Measurements from ENCODE around the gene ZNF93. TPM values are rescaled to one million over a fixed set of nuclear protein-coding genes. Genes with fewer than 3 reads are reported as not detected.
A peak's percentile ranks its signal among the peaks of the same experiment; 100 is the strongest.
"Not testable (repeated sequence)": the region's sequence is repeated elsewhere in the genome, so short reads cannot be mapped to it uniquely, and the experiment has no call there.

ZNF93 gene
- 8.4 TPM for polyA plus RNA-seq (2012; ENCODE audit: low read depth, missing spikeins)

- peak; percentile 57 for DNase-seq (ENCODE audit: insufficient read length, low spot score)
- TF ChIP-seq POLR2A (IDR thresholded peaks at IDR 0.05; ENCODE audit: low read depth, low read length), result peak; percentile 85
- peak; percentile 82 for TF ChIP-seq POLR2AphosphoS5 (IDR thresholded peaks at IDR 0.05; ENCODE audit: low read depth, low read length)
- TF ChIP-seq PAX5 (IDR thresholded peaks at IDR 0.05; ENCODE audit: insufficient read depth, low read length, severe bottlenecking), result no peak
- FAIRE-seq, result peak; percentile 98
Measured at GRCh38 chr19:19900729-19901444, at the start of gene ZNF93. ZNF93 (plus strand) TSS chr19:19900946; CDS start chr19:19901089, 143 bp downstream.

DNA sequence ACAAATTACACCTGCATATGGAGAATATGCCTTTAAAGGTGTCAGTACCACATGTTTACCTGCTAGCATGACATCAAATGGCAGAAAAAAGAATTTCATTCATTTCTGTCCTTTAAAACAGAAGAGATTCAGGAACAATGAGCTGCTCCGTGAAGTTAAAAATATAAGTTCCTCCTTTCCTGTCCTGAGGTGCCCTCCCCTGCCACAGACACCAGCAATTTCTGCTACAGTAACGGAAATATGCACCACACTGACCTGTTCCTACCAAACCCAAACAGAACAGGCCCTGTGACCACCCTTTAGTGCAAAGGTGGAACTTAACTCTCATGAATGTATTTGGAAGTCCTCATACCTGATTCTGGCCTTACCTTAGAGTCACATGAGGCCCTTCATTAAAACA is 49.0 kb upstream of the ZNF93 start:
- not testable (repeated sequence) for DNase-seq (ENCODE audit: insufficient read length, low spot score); FAIRE-seq

DNA sequence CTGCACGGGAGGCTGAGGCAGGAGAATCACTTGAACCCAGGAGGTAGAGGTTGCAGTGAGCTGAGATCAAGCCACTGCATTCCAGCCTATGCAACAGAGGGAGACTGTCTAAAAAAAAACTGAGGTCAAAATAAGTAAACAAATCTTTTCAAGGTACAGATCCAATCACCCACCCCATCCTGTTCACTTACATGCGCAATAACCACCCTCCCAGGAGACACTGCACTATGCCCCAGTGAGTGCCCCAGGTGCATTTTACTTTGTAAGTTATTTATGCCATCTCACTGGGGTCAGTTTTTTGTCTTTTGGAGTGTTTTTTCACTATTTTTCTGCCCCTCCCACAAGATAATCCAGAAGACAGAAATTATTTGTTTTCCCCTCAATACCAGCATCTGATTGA is 42.0 kb upstream of the ZNF93 start:
- no peak for TF ChIP-seq POLR2A (IDR thresholded peaks at IDR 0.05; ENCODE audit: low read depth, low read length)
- TF ChIP-seq POLR2AphosphoS5 (IDR thresholded peaks at IDR 0.05; ENCODE audit: low read depth, low read length), result no peak
- TF ChIP-seq POU2F2 (IDR thresholded peaks at IDR 0.05; ENCODE audit: low read depth, low read length), result no peak
- TF ChIP-seq SPI1 (IDR thresholded peaks at IDR 0.05; ENCODE audit: low read depth, low read length), result no peak
- TF ChIP-seq TAF1 (IDR thresholded peaks at IDR 0.05; ENCODE audit: low read depth, low read length), result no peak
- no peak for TF ChIP-seq PAX5 (IDR thresholded peaks at IDR 0.05; ENCODE audit: insufficient read depth, low read length, severe bottlenecking)
- no peak for DNase-seq (ENCODE audit: insufficient read length, low spot score)
- FAIRE-seq, result no peak

- TF ChIP-seq POU2F2 (IDR thresholded peaks at IDR 0.05; ENCODE audit: low read depth, low read length) (no peak), SPI1 (IDR thresholded peaks at IDR 0.05; ENCODE audit: low read depth, low read length) (no peak), POLR2AphosphoS5 (IDR thresholded peaks at IDR 0.05; ENCODE audit: low read depth, low read length) (no peak), POLR2A (IDR thresholded peaks at IDR 0.05; ENCODE audit: low read depth, low read length) (no peak), TAF1 (IDR thresholded peaks at IDR 0.05; ENCODE audit: low read depth, low read length) (no peak), PAX5 (IDR thresholded peaks at IDR 0.05; ENCODE audit: insufficient read depth, low read length, severe bottlenecking) (no peak)
- FAIRE-seq, result no peak
- DNase-seq (ENCODE audit: insufficient read length, low spot score), result no peak
Measured at GRCh38 chr19:19860756-19861390, 39.9 kb upstream of the ZNF93 start.

- FAIRE-seq, result peak; percentile 90
- peak; percentile 72 for DNase-seq (ENCODE audit: insufficient read length, low spot score)
- TF ChIP-seq PAX5 (IDR thresholded peaks at IDR 0.05; ENCODE audit: insufficient read depth, low read length, severe bottlenecking), result no peak
- peak; percentile 86; the same call in 1 of the 2 replicates for TF ChIP-seq TAF1 (IDR thresholded peaks at IDR 0.05; ENCODE audit: low read depth, low read length)
- no peak for TF ChIP-seq SPI1 (IDR thresholded peaks at IDR 0.05; ENCODE audit: low read depth, low read length)
- TF ChIP-seq POLR2AphosphoS5 (IDR thresholded peaks at IDR 0.05; ENCODE audit: low read depth, low read length), result peak; percentile 95
- peak; percentile 92 for TF ChIP-seq POLR2A (IDR thresholded peaks at IDR 0.05; ENCODE audit: low read depth, low read length)
Measured at GRCh38 chr19:19865750-19866610, 34.8 kb upstream of the ZNF93 start, which contains the start of gene ZNF253. ZNF253 (plus strand) TSS chr19:19865882; CDS start chr19:19865997, 115 bp downstream.

DNA sequence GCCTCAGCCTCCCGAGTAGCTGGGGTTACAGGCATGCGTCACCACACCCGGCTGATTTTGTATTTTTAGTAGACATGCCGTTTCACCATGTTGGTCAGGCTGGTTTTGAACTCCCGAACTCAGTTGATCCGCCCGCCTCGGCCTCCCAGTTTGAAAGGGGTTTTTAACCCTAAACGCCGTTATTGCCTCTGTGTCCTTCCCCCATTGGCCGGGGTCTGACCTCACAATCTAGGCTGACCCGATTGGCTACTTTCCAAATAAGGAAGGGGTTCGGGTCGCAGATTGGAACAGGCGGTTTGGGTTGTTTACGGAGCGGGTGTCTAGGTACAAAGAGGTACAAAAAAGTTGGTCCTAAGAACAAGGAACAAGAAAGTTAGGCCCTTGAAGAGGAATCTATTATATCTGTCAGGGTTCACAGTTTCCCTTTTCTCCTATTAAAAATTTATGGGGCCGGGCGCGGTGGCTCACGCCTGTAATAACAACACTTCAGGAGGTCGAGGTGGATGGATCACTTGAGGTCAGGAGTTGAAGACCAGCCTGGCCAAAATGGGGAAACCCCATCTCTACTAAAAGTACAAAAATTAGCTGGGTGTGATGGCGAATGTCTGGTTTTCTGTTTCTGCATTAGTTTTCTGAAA is 34.0 kb upstream of the ZNF93 start:
- TF ChIP-seq POLR2AphosphoS5 (IDR thresholded peaks at IDR 0.05; ENCODE audit: low read depth, low read length) (no peak; the same call in 1 of the 2 replicates), SPI1 (IDR thresholded peaks at IDR 0.05; ENCODE audit: low read depth, low read length) (no peak), POLR2A (IDR thresholded peaks at IDR 0.05; ENCODE audit: low read depth, low read length) (peak; percentile 33; the same call in 1 of the 2 replicates), TAF1 (IDR thresholded peaks at IDR 0.05; ENCODE audit: low read depth, low read length) (no peak), PAX5 (IDR thresholded peaks at IDR 0.05; ENCODE audit: insufficient read depth, low read length, severe bottlenecking) (no peak)
- DNase-seq (ENCODE audit: insufficient read length, low spot score) (peak; percentile 13), FAIRE-seq (peak; percentile 74)

DNA sequence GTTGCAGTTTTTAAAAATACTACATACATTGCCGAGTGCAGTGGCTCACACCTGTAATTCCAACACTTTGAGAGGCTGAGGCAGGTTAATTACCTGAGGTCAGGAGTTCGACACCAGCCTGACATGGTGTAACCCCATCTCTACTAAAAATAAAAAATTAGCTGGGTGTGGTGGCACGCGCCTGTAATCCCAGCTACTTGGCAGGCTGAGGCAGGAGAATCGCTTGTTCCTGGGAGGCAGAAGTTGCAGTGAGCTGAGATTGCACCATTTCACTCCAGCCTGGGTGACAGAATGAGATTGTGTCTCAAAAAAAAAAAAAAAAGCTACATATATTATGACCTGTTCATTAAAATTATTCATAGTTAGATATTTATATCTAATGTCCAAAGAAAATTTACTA is 30.7 kb upstream of the ZNF93 start:
- not testable (repeated sequence) for FAIRE-seq; DNase-seq (ENCODE audit: insufficient read length, low spot score)

- TF ChIP-seq POLR2AphosphoS5 (IDR thresholded peaks at IDR 0.05; ENCODE audit: low read depth, low read length) (no peak), PAX5 (IDR thresholded peaks at IDR 0.05; ENCODE audit: insufficient read depth, low read length, severe bottlenecking) (no peak), POU2F2 (IDR thresholded peaks at IDR 0.05; ENCODE audit: low read depth, low read length) (no peak), POLR2A (IDR thresholded peaks at IDR 0.05; ENCODE audit: low read depth, low read length) (no peak), TAF1 (IDR thresholded peaks at IDR 0.05; ENCODE audit: low read depth, low read length) (no peak), SPI1 (IDR thresholded peaks at IDR 0.05; ENCODE audit: low read depth, low read length) (no peak)
- FAIRE-seq, result no peak
- no peak for DNase-seq (ENCODE audit: insufficient read length, low spot score)
Measured at GRCh38 chr19:19871932-19872331, 28.8 kb upstream of the ZNF93 start.

GRCh38 chr19:19873381-19873780 is 27.4 kb upstream of the ZNF93 start:
- TF ChIP-seq SPI1 (IDR thresholded peaks at IDR 0.05; ENCODE audit: low read depth, low read length) (no peak), POU2F2 (IDR thresholded peaks at IDR 0.05; ENCODE audit: low read depth, low read length) (no peak), TAF1 (IDR thresholded peaks at IDR 0.05; ENCODE audit: low read depth, low read length) (no peak), POLR2AphosphoS5 (IDR thresholded peaks at IDR 0.05; ENCODE audit: low read depth, low read length) (no peak), PAX5 (IDR thresholded peaks at IDR 0.05; ENCODE audit: insufficient read depth, low read length, severe bottlenecking) (no peak)
- no peak for FAIRE-seq
- no peak for DNase-seq (ENCODE audit: insufficient read length, low spot score)
